ENCODE data around the gene PTPA.
A peak's percentile ranks its signal among the peaks of the same experiment; 100 is the strongest.

The PTPA gene

DNA sequence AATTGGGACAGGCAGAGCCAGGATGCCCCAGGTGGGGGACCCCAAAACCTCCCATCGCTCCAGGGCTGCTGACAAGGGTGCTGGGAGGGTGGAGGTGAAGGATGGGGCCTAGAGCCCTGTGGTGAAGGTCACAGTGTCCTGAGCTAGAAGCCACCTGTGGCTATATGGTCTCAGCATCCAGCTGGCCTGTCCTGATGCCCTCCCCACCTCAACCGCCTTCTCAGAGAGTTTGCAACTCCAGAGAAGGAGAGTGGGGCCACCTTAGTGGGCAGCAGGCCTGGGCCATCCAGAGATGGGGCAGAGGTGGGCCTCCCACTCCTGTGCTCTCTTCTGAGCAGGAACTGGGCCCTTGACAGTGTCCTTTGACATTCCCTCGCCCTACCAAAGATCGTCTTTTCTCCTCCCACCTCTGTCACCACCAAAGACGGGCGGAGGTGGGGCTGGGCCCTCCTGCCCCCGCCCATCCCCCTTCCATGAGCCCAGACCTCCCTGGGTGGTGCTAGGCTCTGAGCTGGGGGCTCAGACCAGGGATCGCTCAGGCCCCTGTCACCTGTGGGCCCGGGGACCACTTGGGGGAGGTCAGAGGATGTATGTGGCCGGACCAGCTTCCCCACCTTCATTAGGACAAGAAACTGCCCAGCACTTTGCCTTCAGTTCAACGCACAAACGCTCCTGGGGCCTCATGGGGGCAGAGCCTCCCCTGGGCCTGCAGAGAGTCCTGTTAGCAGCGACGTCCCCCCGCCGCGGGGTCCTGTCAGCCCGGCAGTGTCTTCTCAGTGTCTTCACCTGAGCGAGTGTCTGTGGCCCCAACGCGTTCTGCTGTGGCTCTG, 40.3 kb upstream of the PTPA start:
- no peaks in the 10 kb centered on the region for H3K27me3 ChIP-seq (ENCODE audit: insufficient read depth, insufficient read length)
- H3K4me3 ChIP-seq (ENCODE audit: insufficient read length, low read depth): no peak overlapping the region
- H3K9ac ChIP-seq (ENCODE audit: insufficient read length, low read depth): peak overlapping the region; percentile 63
- H3K36me3 ChIP-seq (ENCODE audit: insufficient read depth, insufficient read length, low read length): peaks cover 36% of the 10 kb centered on the region
- peaks cover 29% of the 10 kb centered on the region for H3K4me1 ChIP-seq (ENCODE audit: insufficient read depth, insufficient read length)
- H3K9me3 ChIP-seq (ENCODE audit: insufficient read depth, low read length): no peaks in the 10 kb centered on the region
- TF ChIP-seq YY1 (IDR thresholded peaks at IDR 0.05; ENCODE audit: insufficient read depth, insufficient read length) (no peak), ZNF274 (IDR thresholded peaks at IDR 0.05; ENCODE audit: low read depth, low read length) (no peak), SUZ12 (IDR thresholded peaks at IDR 0.05; ENCODE audit: extremely low read depth, insufficient read depth, insufficient read length) (no peak)
- no peak for DNase-seq (ENCODE audit: low read depth, low spot score)

DNA sequence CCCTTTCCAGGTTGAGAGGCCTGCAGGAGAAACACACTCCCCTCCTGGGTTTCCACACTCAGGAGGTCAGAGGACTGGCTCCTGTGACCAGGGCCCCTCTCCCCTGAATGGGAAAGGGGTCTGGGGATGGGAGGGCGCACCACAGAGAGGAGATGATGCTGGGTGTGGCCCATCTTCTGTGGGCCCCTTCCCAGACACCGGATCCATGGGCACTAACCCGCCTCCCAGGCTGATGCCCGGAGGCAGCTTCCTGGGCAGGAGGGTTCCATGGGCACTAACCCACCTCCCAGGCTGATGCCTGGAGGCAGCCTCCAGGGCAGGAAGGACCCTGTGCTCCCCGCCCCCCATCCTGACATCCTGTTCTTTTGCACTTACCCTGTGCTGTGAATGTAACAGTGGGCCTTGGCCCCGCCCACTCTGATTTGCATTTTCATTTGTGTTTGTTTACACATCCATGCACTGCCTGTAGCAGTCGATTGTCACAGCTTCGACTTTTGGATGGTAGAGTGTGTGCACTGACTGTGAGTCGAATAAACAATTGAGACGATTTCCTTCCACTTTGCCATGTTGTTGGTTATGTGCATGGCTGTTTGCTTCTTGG, 39.6 kb upstream of the PTPA start:
- peak; percentile 84 for DNase-seq (ENCODE audit: low read depth, low spot score)
- TF ChIP-seq YY1 (IDR thresholded peaks at IDR 0.05; ENCODE audit: insufficient read depth, insufficient read length) (no peak), SUZ12 (IDR thresholded peaks at IDR 0.05; ENCODE audit: extremely low read depth, insufficient read depth, insufficient read length) (no peak), ZNF274 (IDR thresholded peaks at IDR 0.05; ENCODE audit: low read depth, low read length) (no peak)
- peaks cover 29% of the 10 kb centered on the region for H3K4me1 ChIP-seq (ENCODE audit: insufficient read depth, insufficient read length)
- H3K27me3 ChIP-seq (ENCODE audit: insufficient read depth, insufficient read length): no peaks in the 10 kb centered on the region
- no peak overlapping the region for H3K4me3 ChIP-seq (ENCODE audit: insufficient read length, low read depth)
- H3K36me3 ChIP-seq (ENCODE audit: insufficient read depth, insufficient read length, low read length): peaks cover 33% of the 10 kb centered on the region
- peak overlapping the region; percentile 63 for H3K9ac ChIP-seq (ENCODE audit: insufficient read length, low read depth)
- H3K9me3 ChIP-seq (ENCODE audit: insufficient read depth, low read length): no peaks in the 10 kb centered on the region

DNA sequence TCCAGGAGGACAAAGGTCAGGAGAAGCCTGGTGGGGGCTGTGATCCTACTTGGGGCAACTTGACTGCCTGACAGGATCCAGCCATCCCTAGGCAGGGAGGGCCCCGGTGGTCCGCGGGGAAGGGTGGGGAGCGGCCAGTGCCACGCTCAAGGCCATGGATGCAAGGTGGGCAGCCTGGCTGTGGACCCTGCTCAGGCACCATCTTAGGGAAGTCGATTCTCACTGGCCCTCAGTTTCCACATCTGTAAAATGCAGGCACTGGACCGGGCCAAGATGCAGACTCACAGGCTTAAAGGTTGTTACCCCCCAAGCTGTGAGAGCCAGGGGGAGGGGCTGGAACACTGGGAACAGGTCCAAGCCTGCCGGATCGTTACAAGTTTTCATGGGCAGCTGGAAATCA, 39.0 kb upstream of the PTPA start:
- peaks cover 32% of the 10 kb centered on the region for H3K36me3 ChIP-seq (ENCODE audit: insufficient read depth, insufficient read length, low read length)
- H3K9me3 ChIP-seq (ENCODE audit: insufficient read depth, low read length): no peaks in the 10 kb centered on the region
- no peak overlapping the region for H3K4me3 ChIP-seq (ENCODE audit: insufficient read length, low read depth)
- H3K27me3 ChIP-seq (ENCODE audit: insufficient read depth, insufficient read length): no peaks in the 10 kb centered on the region
- TF ChIP-seq ZNF274 (IDR thresholded peaks at IDR 0.05; ENCODE audit: low read depth, low read length) (no peak), SUZ12 (IDR thresholded peaks at IDR 0.05; ENCODE audit: extremely low read depth, insufficient read depth, insufficient read length) (no peak), YY1 (IDR thresholded peaks at IDR 0.05; ENCODE audit: insufficient read depth, insufficient read length) (no peak)
- DNase-seq (ENCODE audit: low read depth, low spot score): no peak
- no peak overlapping the region for H3K9ac ChIP-seq (ENCODE audit: insufficient read length, low read depth)
- H3K4me1 ChIP-seq (ENCODE audit: insufficient read depth, insufficient read length): peaks cover 29% of the 10 kb centered on the region

DNA sequence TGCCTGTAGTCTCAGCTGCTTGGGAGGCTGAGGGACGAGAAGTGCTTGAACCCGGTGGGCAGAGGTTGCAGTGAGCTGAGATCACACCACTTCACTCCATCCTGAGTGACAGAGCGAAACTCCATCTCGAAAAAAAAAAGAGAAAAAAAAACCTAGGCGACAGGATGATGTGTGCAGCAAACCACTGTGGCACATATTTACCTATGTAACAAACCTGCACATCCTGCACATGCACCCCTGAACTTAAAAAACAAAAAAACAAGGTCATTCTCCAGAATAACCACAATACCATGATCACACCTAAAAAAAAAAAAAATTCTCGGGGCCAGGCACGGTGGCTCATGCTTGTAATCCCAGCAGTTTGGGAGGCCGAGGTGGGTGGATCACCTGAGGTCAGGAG, 37.8 kb upstream of the PTPA start:
- no peaks in the 10 kb centered on the region for H3K9me3 ChIP-seq (ENCODE audit: insufficient read depth, low read length)
- peaks cover 29% of the 10 kb centered on the region for H3K4me1 ChIP-seq (ENCODE audit: insufficient read depth, insufficient read length)
- DNase-seq (ENCODE audit: low read depth, low spot score): no peak
- H3K4me3 ChIP-seq (ENCODE audit: insufficient read length, low read depth): no peak overlapping the region
- TF ChIP-seq SUZ12 (IDR thresholded peaks at IDR 0.05; ENCODE audit: extremely low read depth, insufficient read depth, insufficient read length) (no peak), ZNF274 (IDR thresholded peaks at IDR 0.05; ENCODE audit: low read depth, low read length) (no peak), YY1 (IDR thresholded peaks at IDR 0.05; ENCODE audit: insufficient read depth, insufficient read length) (no peak)
- no peak overlapping the region for H3K9ac ChIP-seq (ENCODE audit: insufficient read length, low read depth)
- no peaks in the 10 kb centered on the region for H3K27me3 ChIP-seq (ENCODE audit: insufficient read depth, insufficient read length)
- H3K36me3 ChIP-seq (ENCODE audit: insufficient read depth, insufficient read length, low read length): peaks cover 19% of the 10 kb centered on the region

DNA sequence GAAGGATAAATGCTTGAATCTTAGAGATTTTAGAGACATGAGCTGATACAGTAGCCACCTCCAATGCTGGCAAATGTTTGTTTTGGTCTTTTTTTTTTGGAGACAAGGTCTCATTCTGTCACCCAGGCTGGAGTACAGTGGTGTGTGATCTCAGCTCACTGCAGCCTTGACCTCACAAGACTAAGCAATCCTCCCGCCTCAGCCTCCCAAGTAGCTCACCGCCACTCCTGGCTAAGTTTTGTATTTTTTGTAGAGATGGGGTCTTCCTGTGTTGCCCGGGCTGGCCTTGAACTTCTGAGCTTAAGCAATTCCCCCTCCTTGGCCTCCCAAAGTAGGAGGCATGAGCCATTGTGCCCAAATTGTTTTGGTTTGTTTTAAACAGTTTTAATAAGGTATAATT, 37.1 kb upstream of the PTPA start:
- TF ChIP-seq SUZ12 (IDR thresholded peaks at IDR 0.05; ENCODE audit: extremely low read depth, insufficient read depth, insufficient read length): no peak
- no peak for TF ChIP-seq YY1 (IDR thresholded peaks at IDR 0.05; ENCODE audit: insufficient read depth, insufficient read length)
- no peak for TF ChIP-seq ZNF274 (IDR thresholded peaks at IDR 0.05; ENCODE audit: low read depth, low read length)
- Histone ChIP-seq H3K4me1 (ENCODE audit: insufficient read depth, insufficient read length) (peaks cover 27% of the 10 kb centered on the region), H3K9ac (ENCODE audit: insufficient read length, low read depth) (no peak overlapping the region), H3K27me3 (ENCODE audit: insufficient read depth, insufficient read length) (no peaks in the 10 kb centered on the region), H3K9me3 (ENCODE audit: insufficient read depth, low read length) (no peaks in the 10 kb centered on the region), H3K4me3 (ENCODE audit: insufficient read length, low read depth) (no peak overlapping the region), H3K36me3 (ENCODE audit: insufficient read depth, insufficient read length, low read length) (peaks cover 12% of the 10 kb centered on the region)
- DNase-seq (ENCODE audit: low read depth, low spot score): no peak

DNA sequence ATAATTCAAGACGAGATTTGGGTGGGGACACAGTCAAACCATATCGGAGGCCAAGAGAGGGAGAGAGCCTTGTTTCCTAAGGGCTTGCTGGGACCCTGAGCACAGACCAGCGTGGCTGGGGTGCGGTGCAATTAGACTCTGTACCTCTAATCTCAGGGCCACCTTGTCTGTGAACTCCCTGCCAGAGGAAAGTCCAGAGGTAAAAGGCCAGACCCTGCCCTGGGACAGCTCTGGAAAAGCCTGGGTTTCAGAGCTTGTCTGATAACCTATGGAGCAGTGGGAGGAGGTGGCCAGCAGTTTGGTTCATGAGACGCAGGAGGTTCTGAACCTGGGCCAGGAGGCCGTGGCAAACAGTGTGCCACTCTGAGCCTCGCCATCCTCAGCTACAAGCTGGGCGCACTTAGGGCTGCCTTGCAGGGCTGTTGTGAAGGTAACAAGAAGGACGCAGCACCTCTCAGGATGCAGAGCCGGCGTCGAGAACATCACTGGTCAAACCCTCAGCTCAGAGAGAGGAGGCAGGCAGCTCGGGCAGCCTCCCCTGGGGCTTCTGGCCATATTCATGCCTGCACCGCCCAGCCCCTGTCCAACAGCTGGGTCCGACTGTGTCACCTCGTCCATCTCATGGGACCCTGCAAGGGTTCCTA, 35.1 kb upstream of the PTPA start:
- Histone ChIP-seq H3K9me3 (ENCODE audit: insufficient read depth, low read length) (no peaks in the 10 kb centered on the region), H3K36me3 (ENCODE audit: insufficient read depth, insufficient read length, low read length) (no peaks in the 10 kb centered on the region), H3K4me1 (ENCODE audit: insufficient read depth, insufficient read length) (peaks cover 10% of the 10 kb centered on the region), H3K4me3 (ENCODE audit: insufficient read length, low read depth) (no peak overlapping the region), H3K27me3 (ENCODE audit: insufficient read depth, insufficient read length) (no peaks in the 10 kb centered on the region), H3K9ac (ENCODE audit: insufficient read length, low read depth) (no peak overlapping the region)
- TF ChIP-seq SUZ12 (IDR thresholded peaks at IDR 0.05; ENCODE audit: extremely low read depth, insufficient read depth, insufficient read length): no peak
- TF ChIP-seq YY1 (IDR thresholded peaks at IDR 0.05; ENCODE audit: insufficient read depth, insufficient read length): no peak
- DNase-seq (ENCODE audit: low read depth, low spot score): no peak

- no peaks in the 10 kb centered on the region for H3K9me3 ChIP-seq (ENCODE audit: insufficient read depth, low read length)
Measured at GRCh38 chr9:129076640-129077037, 34.6 kb upstream of the PTPA start.

More at GRCh38 chr9:129076640-129077037, 34.6 kb upstream of the PTPA start:
- no peak overlapping the region for H3K4me3 ChIP-seq (ENCODE audit: insufficient read length, low read depth)
- no peak for DNase-seq (ENCODE audit: low read depth, low spot score)
- TF ChIP-seq ZNF274 (IDR thresholded peaks at IDR 0.05; ENCODE audit: low read depth, low read length) (no peak), YY1 (IDR thresholded peaks at IDR 0.05; ENCODE audit: insufficient read depth, insufficient read length) (no peak), SUZ12 (IDR thresholded peaks at IDR 0.05; ENCODE audit: extremely low read depth, insufficient read depth, insufficient read length) (no peak)
- no peak overlapping the region for H3K9ac ChIP-seq (ENCODE audit: insufficient read length, low read depth)
- peaks cover 5% of the 10 kb centered on the region for H3K4me1 ChIP-seq (ENCODE audit: insufficient read depth, insufficient read length)
- H3K36me3 ChIP-seq (ENCODE audit: insufficient read depth, insufficient read length, low read length): no peaks in the 10 kb centered on the region
- no peaks in the 10 kb centered on the region for H3K27me3 ChIP-seq (ENCODE audit: insufficient read depth, insufficient read length)
